HUDEP-2 (cell line): ENCODE results near the gene ZBTB38.

Source experiments
- DNase-seq, 76 experiments: peaks; one replicate each; lab custom pipeline; 2025; ENCODE audit not compliant: unreplicated experiment in 76 of 76; lab: John Stamatoyannopoulos, UW

The ZBTB38 gene

GRCh38 chr3:141366285-141367037 lies 1.8 kb upstream of the ZBTB38 start:
- DNase-seq = peak in 14 of 76 experiments; percentile 2 to 48 (median 10)

- no peak for DNase-seq
Observed at GRCh38 chr3:141367038-141367730, 1.1 kb upstream of the ZBTB38 start.

- DNase-seq = no peak
Observed at GRCh38 chr3:141368925-141369794, 856 bp downstream of the ZBTB38 start.

DNA sequence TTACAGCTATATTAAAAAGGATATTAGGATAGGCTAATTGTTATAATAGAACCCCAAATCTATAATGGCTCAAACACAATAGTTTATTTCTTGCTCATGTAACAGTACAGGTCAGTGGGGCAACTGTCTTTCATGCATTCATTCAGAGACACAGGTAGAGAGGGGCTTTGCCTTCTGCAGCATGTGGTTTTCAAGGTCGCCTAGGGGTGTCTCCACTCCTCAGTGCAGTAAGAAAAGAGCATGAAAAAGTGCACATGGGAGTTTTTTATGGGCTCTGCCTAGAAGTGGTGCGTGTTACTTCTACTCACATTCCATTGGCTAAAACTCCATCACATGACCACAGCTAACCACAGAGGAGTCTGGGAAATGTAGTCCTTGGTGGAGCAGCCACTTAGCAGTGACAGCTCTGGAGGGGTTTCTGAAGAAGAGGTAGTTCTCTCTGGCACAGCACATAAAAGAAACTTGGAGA lies 1.8 kb downstream of the ZBTB38 start:
- DNase-seq = peak in 48 of 76 experiments; percentile 3 to 81 (median 47)

- DNase-seq = no peak
Observed at GRCh38 chr3:141371882-141372281, 3.6 kb downstream of the ZBTB38 start.

- DNase-seq = no peak
Observed at GRCh38 chr3:141372656-141373055, 4.4 kb downstream of the ZBTB38 start.

DNA sequence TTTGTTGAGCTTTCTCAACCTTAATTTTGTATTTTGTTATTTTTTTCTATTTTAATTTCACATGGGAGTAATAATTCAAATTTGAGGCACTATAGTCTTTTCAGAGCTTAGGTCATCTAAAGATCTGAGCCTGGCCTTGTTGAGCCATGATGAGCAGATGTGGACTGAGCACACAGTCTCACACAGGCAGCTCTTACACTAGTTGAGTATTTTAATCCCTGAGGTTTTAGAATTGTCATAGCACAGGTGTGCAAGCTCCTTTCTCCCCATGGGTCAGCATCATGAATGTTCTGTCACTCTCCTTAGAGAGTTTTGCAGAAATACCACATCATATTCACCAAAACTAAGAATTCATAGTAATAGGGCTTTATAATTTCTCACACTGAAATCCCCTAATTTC lies 4.9 kb downstream of the ZBTB38 start:
- DNase-seq = no peak

DNA sequence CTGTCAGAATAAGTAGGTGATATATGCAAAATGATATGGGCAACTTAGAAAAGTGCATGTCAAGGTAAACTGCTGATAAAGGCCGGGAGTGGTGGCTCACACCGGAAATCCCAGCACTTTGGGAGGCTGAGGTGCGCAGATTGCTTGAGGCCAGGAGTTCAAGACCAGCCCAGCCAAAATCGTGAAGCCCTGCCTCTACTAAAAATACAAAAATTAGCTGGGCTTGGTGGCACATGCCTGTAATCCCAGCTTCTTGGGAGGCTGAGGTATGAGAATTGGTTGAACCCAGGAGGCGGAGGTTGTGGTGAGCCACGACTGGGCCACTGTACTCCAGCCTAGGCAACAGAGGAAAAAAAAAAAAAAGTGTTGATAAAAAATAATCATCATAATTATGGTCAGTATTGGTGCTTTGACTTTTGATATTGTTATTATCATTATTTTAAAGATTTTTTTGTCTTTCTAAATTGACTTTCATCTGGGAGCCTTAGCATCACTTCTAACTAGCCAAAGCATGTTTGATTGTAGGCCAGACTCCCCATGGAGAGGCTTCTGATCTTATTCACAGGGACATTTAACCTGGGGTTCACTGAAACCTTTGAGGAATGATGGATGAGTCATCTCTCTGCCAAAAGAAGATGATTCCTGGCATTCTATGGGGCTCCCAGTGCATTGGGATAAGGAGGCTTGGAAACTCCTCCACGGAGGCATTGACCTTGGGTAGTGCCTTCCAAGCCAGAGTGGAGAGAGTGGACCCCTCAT lies 5.6 kb downstream of the ZBTB38 start:
- DNase-seq = no peak

DNA sequence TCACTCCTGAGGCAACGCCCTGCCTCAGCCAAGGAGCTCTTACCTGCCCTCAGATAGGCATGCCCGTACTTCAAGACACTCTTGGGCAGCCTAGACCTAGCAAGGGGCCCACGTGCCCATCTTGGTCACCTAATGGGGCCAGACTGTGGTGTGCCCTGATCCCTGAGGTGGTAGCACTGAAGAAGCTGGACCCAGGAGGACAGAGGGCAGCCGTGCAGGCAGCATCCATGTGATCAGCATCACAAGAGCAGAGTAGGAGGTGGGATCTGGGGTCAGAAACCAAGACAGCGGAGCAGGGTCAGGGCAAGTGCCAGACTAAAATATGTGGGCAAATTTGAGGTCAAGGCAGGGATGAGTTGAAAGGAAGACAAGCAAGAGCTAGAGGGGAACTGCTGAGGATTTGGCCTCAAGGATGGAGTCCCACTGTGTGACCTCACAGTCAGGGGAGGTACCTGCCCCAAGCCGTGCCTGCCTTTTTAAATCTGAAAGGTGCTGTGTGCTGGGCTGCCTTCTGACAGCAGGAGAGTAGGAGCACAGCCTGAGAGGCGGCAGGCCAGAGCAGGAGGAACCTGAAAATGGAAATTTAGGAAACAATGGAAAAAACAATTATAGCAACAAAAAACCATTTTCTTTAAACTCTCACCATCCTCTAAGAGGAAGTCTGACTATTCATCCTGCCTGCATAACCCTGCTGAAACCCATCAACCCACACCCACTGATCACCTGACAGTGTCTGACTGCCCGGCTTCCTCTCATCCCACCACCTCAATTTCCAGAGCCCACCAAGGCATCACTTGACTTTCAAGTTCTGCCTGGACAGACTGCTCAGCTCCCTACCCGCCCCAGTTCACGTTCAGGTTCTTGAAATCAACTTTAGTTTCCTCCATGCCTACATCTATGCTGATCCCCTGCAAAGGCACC lies 7.3 kb downstream of the ZBTB38 start:
- no peak for DNase-seq

DNA sequence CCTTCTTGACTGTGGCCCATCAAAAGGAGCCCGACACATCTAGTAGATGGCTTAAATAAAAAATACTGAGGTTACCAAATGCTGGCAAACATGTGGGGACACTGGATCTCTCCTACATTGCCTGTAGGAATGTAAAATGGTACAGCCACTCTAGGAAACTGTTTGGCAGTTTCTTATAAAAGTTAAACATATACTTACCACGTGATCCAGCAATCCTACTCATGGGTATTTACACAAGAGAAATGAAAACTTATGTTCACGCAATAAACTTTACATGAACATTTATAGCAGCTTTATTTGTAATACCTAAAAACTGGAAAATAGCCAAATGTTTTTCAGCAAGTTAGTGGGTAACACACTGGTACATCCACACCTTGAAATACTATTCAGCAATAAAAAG lies 9.1 kb downstream of the ZBTB38 start:
- DNase-seq = no peak

DNA sequence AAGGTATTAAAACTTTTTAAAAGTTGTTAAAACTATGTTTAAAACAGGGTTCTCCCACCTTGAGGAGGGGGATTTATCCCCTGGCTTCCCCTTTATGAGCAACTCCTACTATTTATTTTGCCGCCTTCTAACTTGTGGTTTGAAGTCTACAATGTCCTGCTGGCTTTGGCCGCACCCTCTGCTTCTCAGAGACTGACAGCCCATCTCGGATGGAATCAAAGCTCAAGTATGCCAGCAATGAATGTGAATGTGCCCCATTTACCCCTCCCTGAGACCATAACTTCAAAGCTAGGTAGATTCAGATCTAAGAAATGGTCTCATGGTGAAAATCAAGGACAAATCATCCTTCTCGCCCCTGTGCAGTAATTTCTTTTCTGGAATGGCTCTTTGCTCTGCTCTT lies 10.3 kb downstream of the ZBTB38 start:
- no peak for DNase-seq

- DNase-seq = no peak
Observed at GRCh38 chr3:141379250-141379966, 11.1 kb downstream of the ZBTB38 start.

GRCh38 chr3:141380279-141380678 lies 12.0 kb downstream of the ZBTB38 start:
- no peak for DNase-seq

- no peak for DNase-seq
Observed at GRCh38 chr3:141380987-141381386, 12.7 kb downstream of the ZBTB38 start.

GRCh38 chr3:141382571-141382970 lies 14.3 kb downstream of the ZBTB38 start:
- DNase-seq = no peak

DNA sequence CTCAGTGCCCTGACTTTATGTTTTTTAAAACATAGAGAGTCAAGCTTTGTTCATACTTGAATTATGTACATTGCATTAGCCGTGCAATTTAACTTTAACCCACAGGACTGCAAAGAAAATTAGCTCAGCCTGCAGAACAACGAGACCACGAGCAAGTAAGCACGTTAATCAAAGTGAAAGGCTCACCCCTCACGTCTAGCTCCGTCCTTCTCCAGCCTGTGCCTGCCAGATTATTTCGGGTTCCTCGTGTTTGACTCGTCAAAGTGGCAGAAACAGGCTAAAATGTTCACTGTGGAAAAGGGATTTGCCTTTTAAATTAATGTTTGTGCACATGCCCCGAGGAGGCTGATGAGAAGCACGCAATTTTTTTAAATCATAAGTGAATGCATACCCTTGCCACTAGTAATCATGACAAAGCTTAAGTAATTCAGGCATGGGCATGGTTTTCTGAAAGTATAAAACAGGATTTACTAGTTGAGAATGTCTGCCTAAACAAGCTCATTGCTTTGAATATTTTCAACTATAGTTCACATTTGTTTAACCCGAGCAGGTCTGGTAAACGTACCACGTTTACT lies 15.3 kb downstream of the ZBTB38 start:
- DNase-seq = no peak

DNA sequence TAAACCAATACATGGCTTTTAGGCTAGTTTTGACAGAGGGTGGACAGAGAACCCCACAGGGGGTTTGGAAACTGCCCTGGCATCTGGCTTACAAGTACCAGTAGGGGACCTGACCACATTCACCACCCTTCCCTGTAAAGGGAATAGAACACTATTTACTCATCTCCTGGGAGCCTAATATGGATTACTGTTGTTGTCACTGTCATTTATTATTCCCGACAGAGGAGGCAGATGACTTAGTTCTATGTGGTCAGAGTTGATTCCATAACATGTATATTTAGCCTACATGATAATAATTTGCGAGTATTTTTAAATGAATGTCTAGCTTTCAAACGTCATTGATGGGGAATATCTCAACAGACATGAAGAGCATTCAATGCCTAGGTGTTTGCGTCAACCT lies 15.9 kb downstream of the ZBTB38 start:
- DNase-seq = no peak

GRCh38 chr3:141384575-141384974 lies 16.3 kb downstream of the ZBTB38 start:
- no peak for DNase-seq
